Fibroblast of lung (primary cell): ENCODE measurements around the gene MEP1B.

Experiments
- EZH2 ChIP-seq: IDR thresholded peaks from 2 replicates; pipeline ENCODE4 v1.5.1; 2012; ENCODE audit warnings: low read length, control low read depth, mild to moderate bottlenecking; ENCODE audit errors: missing control alignments
- TF ChIP-seq, protein P1 (sequence below), 2 donors: IDR thresholded peaks in 1 of 2; conservative IDR thresholded peaks in 1 of 2; 1 replicate in 1 of 2; 2 replicates in 1 of 2; pipeline ENCODE4 v1.5.1; 2011 to 2012; ENCODE audit warnings: low read length in 2 of 2, control low read depth in 1 of 2, inconsistent platforms in 1 of 2, low read depth in 1 of 2, mild to moderate bottlenecking in 1 of 2

DNA sequence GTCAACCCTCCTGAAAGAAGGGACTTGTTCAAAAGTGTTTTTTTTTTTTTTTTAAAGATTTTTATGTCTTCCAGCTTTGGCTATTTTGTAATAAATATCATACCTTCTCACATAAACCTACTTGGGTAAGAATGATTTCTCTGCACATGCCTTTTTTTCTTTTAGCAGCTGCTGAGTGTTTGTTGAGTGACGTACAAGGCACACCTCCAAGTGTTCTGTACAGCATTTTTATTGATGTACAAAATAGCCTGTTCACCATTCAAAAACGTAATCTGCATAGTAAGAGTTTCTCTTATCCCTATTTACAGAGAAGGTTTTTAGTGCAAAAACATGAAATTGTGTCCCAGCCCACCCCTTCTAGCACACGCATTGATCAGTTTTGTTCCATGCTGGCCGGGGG is 77.6 kb downstream of the MEP1B start:
- TF ChIP-seq, protein P1, sequence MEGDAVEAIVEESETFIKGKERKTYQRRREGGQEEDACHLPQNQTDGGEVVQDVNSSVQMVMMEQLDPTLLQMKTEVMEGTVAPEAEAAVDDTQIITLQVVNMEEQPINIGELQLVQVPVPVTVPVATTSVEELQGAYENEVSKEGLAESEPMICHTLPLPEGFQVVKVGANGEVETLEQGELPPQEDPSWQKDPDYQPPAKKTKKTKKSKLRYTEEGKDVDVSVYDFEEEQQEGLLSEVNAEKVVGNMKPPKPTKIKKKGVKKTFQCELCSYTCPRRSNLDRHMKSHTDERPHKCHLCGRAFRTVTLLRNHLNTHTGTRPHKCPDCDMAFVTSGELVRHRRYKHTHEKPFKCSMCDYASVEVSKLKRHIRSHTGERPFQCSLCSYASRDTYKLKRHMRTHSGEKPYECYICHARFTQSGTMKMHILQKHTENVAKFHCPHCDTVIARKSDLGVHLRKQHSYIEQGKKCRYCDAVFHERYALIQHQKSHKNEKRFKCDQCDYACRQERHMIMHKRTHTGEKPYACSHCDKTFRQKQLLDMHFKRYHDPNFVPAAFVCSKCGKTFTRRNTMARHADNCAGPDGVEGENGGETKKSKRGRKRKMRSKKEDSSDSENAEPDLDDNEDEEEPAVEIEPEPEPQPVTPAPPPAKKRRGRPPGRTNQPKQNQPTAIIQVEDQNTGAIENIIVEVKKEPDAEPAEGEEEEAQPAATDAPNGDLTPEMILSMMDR (conservative IDR thresholded peaks at IDR 0.05 in 1 of 2, IDR thresholded peaks at IDR 0.05 in 1 of 2; ENCODE audit: low read depth in 1 of 2, low read length in 2 of 2) = no peak
- TF ChIP-seq EZH2 = no peak
